Glomerular visceral epithelial cell (primary cell): ENCODE measurements around the gene LGALS8.
A peak's percentile ranks its signal among the peaks of the same experiment; 100 is the strongest.
"Not testable (repeated sequence)": the region's sequence is repeated elsewhere in the genome, so short reads cannot be mapped to it uniquely, and the experiment has no call there.

ENCODE experiments used
- DNase-seq: peaks from one replicate; pipeline ENCODE4 v3.0.0-alpha.2; 2016; ENCODE audit errors: extremely low spot score

LGALS8 gene

DNA sequence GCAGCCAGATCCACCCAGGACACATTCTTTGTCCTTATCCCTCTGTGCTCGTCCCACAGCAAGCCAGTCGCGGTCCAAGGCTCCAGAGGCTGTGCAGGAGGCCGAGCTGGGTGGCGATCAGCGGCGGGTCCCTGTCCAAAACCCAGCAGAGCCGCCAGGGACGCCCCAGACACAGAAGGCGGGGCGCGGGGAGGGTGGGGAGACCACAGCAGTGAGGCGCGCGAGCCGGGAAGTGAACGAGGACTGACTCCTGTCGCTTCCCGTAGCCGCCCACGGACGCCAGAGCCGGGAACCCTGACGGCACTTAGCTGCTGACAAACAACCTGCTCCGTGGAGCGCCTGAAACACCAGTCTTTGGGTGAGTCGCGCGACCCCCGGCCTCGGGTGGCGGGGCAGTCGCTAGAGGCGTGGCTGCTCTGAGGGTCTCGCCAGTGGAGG is at the start of gene LGALS8:
TSS of gene LGALS8 (plus strand) at position 279 of the 438 bp plus-strand sequence. CDS start 2,089 bp downstream, outside the sequence.
- DNase-seq, result peak; percentile 79

DNA sequence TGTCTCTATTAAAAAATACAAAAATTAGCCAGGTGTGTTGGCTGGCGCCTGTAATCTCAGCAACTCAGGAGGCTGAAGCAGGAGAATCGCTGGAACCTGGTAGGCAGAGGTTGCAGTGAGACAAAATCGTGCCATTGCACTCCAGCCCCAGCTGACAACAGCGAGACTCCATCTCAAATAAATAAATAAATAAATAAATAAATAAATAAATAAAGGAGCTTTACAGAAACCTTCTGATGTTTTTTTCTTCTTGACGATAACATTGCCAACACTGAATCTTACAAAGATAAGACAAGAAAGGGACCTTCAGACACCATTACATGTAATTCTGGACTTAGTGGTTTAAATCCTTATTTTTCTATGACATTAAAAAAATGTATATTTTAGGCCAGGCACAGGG is 47.8 kb upstream of the LGALS8 start:
- DNase-seq, result no peak

DNA sequence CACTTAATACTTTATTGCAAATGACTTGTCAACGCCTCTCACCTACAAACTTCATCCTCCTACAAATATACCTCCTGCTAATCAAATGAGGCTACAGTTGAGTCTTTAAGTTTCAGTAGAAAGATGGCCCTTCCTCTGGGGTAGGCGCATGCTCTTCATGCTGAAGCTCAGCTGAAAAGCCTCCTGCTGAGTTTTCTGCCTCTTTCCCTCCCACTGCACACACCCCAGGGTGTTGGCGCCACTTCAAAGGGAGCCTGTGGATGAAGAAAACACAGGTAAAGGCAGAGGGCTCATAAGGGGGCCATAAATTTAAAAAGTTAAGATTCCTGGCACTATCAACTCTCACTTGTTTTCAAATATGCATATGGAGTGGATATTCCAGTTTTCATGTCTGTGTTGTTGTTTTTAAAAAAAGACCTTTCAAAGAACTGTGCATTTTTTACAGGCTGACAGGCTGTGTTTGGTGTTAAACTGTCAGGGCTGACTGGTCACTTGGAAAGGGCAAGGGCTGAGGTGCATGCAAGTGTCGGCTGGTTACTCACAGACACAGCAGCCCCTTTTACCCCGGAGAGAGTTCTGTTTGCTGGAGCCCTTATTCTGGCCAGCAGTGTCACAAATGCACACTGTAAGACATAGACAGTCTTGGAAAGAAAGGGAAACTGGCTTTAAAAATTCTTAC is 42.9 kb upstream of the LGALS8 start:
- DNase-seq, result no peak

GRCh38 chr1:236484310-236484971 is 39.3 kb upstream of the LGALS8 start:
- DNase-seq, result no peak

- DNase-seq, result no peak
Observed at GRCh38 chr1:236486356-236487002, 37.3 kb upstream of the LGALS8 start.

DNA sequence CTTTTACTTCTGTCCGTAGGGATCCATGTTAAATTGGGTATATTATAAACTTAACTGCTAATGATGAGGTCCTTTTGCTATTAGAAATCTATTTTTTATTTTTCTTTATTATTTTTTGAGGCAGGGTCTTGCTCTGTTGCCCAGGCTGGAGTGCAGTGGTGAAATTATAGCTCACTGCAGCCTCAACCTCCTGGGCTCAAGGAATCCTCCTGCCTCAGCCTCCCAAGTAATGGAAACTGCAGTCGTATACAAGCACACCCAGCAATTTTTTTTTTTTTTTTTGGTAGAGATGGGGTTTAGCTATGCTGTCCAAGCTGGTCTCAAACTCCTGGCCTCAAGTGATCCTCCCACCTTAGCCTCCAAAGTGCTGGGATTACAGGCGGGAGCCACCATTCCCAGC is 34.6 kb upstream of the LGALS8 start:
- DNase-seq, result not testable (repeated sequence)

DNA sequence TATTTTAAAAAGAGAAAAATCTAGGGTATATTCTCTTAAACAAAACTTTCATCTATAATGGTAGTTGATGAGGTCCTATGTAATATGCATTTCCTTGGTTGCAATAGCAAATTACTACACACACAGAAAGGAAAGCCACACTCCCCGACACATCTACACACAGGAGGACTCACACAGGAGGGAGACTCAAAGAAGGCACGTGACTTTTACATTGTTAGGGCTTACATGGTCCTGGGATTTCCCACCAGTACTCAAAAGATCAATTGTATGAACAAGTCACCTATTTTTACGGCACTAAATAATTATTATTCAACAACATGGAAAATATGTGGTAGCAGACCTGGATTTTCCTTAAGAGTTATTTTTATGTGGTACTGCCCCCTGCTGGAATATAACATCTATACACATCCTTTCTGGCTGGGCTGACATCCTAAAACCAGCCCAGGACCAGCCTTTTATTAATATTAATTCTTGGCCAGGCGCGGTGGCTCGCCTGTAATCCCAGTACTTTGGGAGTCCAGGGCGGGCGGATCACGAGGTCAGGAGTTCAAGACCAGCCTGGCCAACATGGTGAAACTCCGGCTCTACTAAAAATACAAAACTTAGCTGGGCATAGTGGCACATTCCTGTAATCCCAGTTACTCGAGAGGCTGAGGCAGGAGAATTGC is 33.9 kb upstream of the LGALS8 start:
- DNase-seq, result peak; percentile 49

DNA sequence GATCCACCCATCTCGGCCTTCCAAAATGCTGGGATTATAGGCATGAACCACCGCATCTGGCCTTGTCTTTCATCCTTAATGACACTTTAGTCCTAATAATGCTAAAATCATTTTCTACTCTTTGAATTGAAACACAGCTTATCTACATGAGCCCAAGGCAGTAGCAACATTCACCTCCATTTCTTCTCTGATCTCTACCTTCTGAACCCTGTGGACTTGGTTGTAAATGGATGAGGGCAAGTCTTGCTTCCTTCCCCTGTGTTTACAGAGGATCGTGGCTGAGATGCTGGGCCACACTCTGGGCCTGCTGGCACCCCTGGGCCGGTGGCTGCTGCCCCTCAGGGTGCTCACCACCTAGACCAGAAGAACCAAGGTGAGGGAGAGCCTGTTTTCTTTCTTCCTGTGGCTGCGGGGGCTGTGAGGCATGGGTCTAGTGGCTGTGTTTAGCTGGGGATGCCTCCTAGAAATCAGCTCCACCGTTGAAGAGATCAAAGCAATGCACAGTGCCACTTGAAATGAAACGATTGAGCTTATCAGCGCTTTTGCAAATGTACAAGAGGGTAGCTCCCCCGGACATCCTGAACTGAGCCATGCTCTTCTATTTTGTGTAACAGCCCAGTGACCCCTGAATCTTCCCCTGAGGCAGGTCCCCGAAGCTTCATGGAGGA is 32.2 kb upstream of the LGALS8 start:
- no peak for DNase-seq

GRCh38 chr1:236492378-236492777 is 31.4 kb upstream of the LGALS8 start:
- no peak for DNase-seq

GRCh38 chr1:236494082-236494481 is 29.7 kb upstream of the LGALS8 start:
- no peak for DNase-seq

DNA sequence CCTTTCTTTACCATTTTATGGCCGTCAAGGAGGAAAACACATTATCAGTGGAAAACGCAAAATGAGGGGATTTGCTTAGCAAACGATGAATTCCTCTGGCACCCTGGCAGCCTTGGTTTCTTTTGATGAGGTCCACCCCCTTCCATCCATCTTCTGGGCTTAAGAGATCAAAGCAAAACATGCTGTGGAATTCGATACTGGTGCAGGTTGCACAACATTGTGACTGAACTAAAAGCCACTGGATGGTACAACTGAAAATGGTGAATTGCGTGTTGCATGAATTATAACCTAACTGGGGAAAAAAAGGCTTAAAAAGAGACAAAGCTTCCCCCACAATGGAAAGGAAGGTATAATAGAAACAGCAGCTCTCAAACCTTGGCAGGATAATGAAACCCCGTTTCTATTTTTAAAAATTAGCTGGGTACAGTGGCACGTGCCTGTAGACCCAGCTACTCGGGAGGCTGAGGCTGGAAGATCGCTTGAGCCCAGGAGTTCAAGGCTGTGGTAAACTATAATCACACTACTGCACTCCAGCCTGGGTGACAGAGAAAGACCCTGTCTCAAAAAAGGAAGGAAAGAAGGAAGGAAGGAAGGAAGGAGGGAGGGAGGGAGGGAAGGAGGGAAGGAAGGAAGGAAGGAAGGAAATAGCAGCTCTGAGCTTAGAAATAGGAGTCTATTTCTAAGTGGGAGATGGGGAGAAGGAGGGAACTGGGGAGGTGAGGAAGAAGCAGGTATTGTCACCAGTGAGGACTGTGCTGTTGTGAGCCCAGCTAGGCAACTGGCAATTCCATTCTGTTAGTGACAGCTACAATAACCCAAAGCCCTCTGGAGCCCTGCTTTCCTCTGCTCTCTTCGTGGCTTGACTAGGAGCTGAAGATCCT is 29.0 kb upstream of the LGALS8 start:
- DNase-seq, result no peak

- no peak for DNase-seq
Observed at GRCh38 chr1:236495467-236496112, 28.2 kb upstream of the LGALS8 start.

- no peak for DNase-seq
Observed at GRCh38 chr1:236497908-236498307, 25.9 kb upstream of the LGALS8 start.

- DNase-seq, result no peak
Observed at GRCh38 chr1:236501093-236501492, 22.7 kb upstream of the LGALS8 start.

GRCh38 chr1:236502579-236502971 is 21.2 kb upstream of the LGALS8 start:
- peak; percentile 13 for DNase-seq

DNA sequence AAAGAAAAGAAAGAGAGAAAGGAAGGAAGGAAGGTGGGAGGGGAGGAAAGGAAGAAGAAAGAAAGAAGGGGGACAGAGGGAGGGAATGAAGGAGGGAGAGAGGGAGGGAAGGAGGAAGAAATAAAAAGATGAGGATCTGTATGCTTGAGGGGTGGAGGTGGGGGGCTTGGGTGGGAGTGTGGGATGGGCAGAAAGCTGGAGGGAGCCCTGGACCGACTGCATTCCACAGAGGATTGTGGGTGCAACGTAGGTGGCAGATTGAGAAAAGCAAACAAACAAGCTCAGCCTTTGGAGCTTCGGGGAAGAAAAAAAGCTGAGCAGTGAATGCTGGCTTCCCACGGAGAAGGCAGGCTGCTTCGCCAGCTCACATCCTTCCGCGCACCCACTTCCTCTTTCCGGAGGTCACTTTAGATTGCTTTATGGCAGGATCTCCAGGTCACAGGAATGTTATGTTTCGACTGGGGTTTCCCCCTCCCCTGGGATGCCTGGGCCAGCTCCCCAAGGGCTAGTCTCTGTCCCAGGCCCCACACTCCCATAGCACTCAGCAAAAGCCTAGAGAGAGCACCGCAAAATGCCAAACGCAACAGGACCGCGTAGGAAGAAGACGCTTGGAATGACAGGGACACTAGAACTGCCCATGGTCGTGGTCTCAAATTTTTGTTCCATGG is 20.7 kb upstream of the LGALS8 start:
- DNase-seq, result peak; percentile 44

DNA sequence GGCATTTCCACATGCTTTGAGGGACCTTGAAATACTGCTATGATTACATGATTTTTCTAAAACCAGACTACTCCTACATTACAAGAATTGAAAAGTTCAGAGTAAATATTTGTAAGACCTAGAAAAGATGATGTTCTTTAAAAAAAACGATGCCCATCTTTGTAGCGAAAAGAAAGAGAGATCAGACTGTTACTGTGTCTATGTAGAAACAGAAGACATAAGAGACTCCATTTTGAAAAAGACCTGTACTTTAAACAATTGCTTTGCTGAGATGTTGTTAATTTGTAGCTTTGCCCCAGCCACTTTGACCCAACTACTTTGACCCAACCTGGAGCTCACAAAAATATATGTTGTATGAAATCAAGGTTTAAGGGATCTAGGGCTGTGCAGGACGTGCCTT is 19.4 kb upstream of the LGALS8 start:
- DNase-seq, result not testable (repeated sequence)

DNA sequence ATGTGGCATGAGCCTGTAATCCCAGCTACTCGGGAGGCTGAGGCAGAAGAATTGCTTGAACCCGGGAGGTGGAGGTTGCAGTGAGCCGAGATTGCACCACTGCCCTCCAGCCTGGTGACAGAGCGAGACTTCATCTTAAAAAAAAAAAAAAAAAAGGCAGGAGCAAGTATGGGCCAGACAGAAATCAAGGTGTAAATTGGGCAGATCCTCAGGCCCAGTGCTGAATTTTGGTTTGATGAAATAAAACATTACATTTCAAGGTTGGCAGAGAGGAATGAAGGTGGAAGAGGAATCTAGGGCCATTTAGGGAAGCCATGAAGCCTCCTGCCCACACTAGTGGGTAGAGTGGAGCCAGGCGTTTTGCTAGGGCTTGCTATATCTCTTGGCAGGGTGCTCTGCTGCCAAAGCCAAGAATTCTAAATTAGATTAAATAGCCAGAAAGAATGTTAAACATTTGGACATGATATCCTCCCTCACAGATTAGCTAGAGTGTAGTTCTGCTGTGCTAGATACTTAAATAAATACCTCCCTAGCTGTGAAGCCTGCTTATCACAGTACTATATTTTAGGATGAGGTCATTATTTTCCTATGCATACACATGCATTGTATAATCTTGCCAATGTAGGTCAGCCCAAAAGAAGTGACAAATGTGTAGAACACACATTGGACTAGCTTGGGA is 16.6 kb upstream of the LGALS8 start:
- DNase-seq, result no peak

GRCh38 chr1:236508593-236509027 is 15.2 kb upstream of the LGALS8 start:
- no peak for DNase-seq
